H1 (cell line): Measurements from ENCODE around the gene SNX32. TPM values are rescaled to one million over a fixed set of nuclear protein-coding genes. Genes with fewer than 3 reads are reported as not detected.

Source experiments
- CHD1 ChIP-seq: IDR thresholded peaks from 2 replicates; pipeline ENCODE4 v1.6.1; 2012; ENCODE audit warnings: low read depth, low read length, improper control_type of control experiment
- CHD7 ChIP-seq: fragments of 300-600 bp; sonication (generic); IDR thresholded peaks from 2 replicates; pipeline ENCODE4 v1.7.1; 2012; ENCODE audit warnings: low read length, moderate library complexity, mild to moderate bottlenecking, inconsistent platforms; ENCODE audit not compliant: insufficient replicate concordance
- CREB1 ChIP-seq: IDR thresholded peaks from 2 replicates; pipeline ENCODE4 v1.6.1; 2012; ENCODE audit warnings: inconsistent platforms
- CTBP2 ChIP-seq: IDR thresholded peaks from 2 replicates; pipeline ENCODE4 v1.7.0; 2011; ENCODE audit warnings: borderline replicate concordance, mild to moderate bottlenecking, moderate library complexity, mixed read lengths, low read length; ENCODE audit not compliant: insufficient read depth, insufficient read length
- EZH2 ChIP-seq: fragments of 200-600 bp; sonication (generic); IDR thresholded peaks from 2 replicates; pipeline ENCODE4 v1.7.1; 2012; ENCODE audit warnings: low read depth, mild to moderate bottlenecking, moderate library complexity, low read length, inconsistent platforms; ENCODE audit not compliant: severe bottlenecking
- KDM5A ChIP-seq: fragments of 200-600 bp; IDR thresholded peaks from 2 replicates; pipeline ENCODE4 v1.7.1; 2012; ENCODE audit warnings: mild to moderate bottlenecking, low read length, inconsistent platforms, mixed read lengths
- NANOG ChIP-seq: IDR thresholded peaks from 2 replicates; pipeline ENCODE4 v1.6.1; 2011; ENCODE audit warnings: low read length, low read depth, mild to moderate bottlenecking, inconsistent platforms; ENCODE audit not compliant: insufficient read depth, poor library complexity, severe bottlenecking
- RAD21 ChIP-seq, 2 experiments: IDR thresholded peaks in 1 of 2; conservative IDR thresholded peaks in 1 of 2; 2 replicates each; pipeline ENCODE4 v1.6.1; 2011; ENCODE audit warnings: low read depth in 2 of 2, low read length in 2 of 2, improper control_type of control experiment in 1 of 2, inconsistent platforms in 1 of 2, mild to moderate bottlenecking in 1 of 2, moderate library complexity in 1 of 2
- SP4 ChIP-seq: IDR thresholded peaks from 2 replicates; pipeline ENCODE4 v1.6.1; 2012; ENCODE audit warnings: low read length, inconsistent platforms
- SRF ChIP-seq: IDR thresholded peaks from 2 replicates; pipeline ENCODE4 v1.6.1; 2011; ENCODE audit warnings: mild to moderate bottlenecking, low read depth, low read length, moderate library complexity
- USF2 ChIP-seq: IDR thresholded peaks from 2 replicates; pipeline ENCODE4 v1.6.1; 2011; ENCODE audit warnings: low read length, improper control_type of control experiment
- polyA plus RNA-seq, 7 experiments: library from polyadenylated mRNA; depleted of rRNA in 3 of 7; stranded (reverse) in 5 of 7; unstranded in 2 of 7; fragments of >200 nt in 5 of 7; fragments of 200-250 nt in 2 of 7; gene quantifications; 1 replicate in 5 of 7; 2 replicates in 1 of 7; 4 replicates in 1 of 7; pipeline versions ENCODE4 v1.2.1 to v1.2.3, GENCODE V29; 2011 to 2013; ENCODE audit warnings: missing spikeins in 2 of 7, mixed read lengths in 2 of 7
- total RNA-seq: library from RNA; stranded (reverse); fragmentation: NEBNext Ultra II Directional; extraction: Animal tissue kit (Norgen Biotek cat#: 25700); gene quantifications from 2 replicates; pipeline ENCODE4 v1.2.1, GENCODE V29; 2021

Gene SNX32
- total and polyA plus RNA-seq, 2 of the 8 experiments (the other 6 are each of a cell fraction or from before 2014, with no cell fraction given) = 0.76 to 2.2 TPM

GRCh38 chr11:65885231-65885630, 51.5 kb downstream of the SNX32 start (continued):
- TF ChIP-seq CHD7 (no peak), SRF (no peak), KDM5A (no peak), CREB1 (no peak), USF2 (no peak), SP4 (no peak), NANOG (no peak), EZH2 (no peak), CHD1 (no peak), RAD21 (IDR thresholded peaks at IDR 0.05 in 1 of 2, conservative IDR thresholded peaks at IDR 0.05 in 1 of 2; ENCODE audit: low read depth in 2 of 2, low read length in 2 of 2) (no peak), CTBP2 (no peak)
